GM18868 (cell line): ENCODE data around the gene PLEKHH3.
A peak's percentile ranks its signal among the peaks of the same experiment; 100 is the strongest.
"Not testable (repeated sequence)": the region's sequence is repeated elsewhere in the genome, so short reads cannot be mapped to it uniquely, and the experiment has no call there.

Experiments used
- ATAC-seq: cut with Tn5 transposase; IDR thresholded peaks from one replicate; pipeline ENCODE4 v1.9.1; 2021; ENCODE audit warnings: mild to moderate bottlenecking, moderate library complexity; ENCODE audit not compliant: unreplicated experiment

PLEKHH3 gene

DNA sequence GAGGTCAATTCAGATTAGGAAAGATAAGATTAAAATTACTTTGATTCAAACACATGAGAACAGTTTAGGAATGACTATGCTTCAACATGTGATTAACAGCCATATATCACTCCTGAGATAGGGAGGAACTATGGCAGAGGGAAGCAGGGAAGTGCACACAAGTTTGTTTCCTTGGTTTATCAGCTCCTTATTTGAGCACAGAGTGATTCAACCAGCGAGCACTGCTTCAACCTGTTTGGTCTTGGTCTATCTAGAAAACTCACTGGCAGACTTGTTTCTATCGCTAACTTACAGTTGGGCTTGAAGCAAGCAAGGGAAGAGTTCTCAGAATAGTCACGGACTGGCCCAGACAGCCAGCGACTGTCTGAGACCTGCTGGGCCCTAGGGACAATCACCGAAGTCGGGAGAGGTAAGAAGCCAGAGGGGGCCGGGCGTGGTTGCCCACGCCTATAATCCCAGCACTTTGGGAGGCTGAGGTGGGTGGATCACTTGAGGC lies 43.8 kb downstream of the PLEKHH3 start:
- no peak for ATAC-seq

DNA sequence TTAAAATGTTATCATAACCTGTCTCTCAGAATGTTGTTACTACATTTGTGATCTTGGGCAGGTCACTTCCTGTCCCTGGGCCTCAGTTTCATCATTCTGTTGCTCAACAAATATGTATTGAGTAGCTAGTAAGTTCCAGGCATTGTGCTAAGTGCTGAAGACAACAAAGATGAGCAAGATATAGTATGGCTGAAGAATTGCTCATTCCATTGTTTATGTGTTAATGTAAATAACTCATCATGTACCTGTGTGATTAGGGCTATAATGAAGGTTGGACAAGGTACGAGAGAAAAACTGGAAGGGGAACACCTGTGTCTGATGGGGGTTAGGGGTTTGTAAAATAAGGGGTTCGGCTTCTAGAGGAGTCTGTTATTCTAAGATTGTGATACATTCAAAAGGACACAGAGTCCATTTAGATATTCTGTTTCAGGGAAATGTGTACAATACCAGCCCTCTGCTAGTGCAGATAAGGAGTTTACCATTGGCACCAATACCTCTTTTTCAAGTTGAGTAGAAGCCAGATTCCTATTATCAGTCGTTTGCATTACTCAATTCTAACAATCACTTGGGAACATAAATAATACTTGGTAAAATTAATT lies 47.3 kb downstream of the PLEKHH3 start:
- no peak for ATAC-seq

DNA sequence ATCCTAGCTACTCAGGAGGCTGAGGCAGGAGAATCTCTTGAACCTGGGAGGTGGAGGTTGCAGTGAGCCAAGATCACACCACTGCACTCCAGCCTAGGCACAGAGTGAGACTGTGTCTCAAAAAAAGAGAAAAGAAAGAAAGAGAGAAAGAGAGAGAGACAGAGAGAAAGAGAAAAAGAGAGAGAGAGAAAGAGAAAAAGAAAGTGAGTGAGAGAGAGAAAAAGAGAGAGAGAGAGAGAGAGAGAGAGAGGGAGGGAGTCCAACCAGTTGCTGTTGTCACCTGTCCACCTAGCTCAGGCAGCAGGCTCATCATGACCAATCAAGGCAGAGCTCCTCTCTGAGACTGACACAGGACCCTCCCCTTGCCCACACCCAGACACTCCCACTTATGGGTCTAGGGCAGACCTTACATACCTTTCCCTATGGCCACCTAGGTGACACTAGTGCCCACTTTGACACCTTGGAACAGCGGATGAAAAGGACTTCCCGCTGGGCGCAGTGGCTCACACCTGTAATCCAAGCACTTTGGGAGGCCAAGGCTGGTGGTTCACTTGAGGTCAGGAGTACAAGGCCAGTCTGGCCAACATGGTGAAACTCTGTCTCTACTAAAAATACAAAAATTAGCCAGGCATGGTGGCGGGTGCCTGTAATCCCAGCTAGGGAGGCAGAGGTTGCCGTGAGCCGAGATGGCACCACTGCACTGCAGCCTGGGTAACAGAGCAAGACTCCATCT lies 49.6 kb downstream of the PLEKHH3 start:
- ATAC-seq: not testable (repeated sequence)

DNA sequence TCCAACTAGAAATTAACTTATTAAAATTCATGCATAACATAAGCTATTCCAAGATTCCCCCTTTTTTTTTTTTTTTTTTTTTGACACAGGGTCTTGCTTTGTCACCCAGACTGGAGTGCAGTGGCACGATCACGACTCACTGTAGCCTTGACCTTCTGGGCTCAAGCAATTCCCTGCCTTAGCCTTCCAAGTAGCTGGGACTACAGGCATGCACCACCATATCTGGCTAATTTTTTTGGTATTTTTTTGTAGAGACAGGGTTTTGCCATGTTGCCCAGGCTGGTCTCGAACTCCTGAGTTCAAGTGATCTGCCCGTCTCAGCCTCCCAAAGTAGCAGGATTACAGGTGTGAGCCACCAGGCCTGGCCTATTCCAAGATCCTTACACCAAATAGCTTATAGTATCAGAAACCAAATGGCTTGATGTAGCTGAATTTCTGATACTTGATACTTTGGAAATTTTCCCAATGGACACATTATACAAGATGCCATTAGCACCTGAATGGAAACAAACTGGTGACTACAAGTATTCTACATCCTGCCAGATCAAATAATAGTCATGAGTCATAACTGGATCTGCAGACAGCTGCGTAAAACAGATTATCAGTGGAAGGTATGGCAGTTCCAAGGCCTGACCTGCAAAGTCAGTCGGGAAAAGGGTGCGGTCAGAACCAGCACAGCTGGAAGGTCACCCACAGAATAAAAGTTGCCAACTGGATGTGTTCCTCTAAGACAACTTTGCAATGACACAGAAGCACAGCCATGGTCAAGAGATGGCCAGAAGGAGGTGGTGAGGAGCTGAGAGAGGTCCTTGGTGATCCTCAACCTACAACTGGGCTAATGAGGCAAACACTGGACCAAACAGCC lies 52.8 kb downstream of the PLEKHH3 start:
- ATAC-seq: no peak

DNA sequence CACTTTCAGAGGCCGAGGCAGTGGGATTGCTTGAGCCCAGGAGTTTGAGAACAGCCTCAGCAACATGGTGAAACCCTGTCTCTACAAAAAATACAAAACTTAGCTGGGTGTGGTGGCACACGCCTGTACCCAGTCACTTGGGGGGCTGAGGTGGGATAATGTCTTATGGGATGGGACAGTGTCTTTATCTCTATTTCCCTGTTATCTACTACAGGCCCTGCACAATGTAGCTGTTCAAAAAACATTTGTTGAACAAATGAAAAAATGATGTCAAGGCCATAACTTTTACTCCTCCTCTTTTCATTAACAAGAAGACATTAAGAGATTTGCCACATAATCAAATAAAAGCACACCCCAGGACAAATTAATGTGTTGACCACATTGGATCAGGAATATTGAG lies 53.5 kb downstream of the PLEKHH3 start:
- no peak for ATAC-seq

DNA sequence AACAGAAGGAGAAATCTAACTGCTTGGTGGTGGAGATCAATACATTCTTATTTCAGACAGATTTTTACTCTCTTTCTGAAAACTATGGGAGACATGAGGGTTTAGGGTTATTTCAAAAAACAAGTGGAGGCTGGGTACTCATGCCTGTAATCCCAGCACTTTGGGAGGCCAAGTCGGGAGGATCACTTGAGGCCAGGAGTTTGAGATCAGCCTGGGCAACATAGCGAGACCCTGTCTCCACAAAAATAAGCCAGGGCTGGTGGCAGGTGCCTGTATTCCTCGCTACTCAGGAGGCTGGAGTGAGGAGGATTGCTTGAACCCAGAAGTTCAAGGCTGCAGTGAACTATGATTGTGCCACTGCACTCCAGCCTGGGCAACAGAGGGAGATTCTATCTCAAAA lies 54.8 kb downstream of the PLEKHH3 start:
- not testable (repeated sequence) for ATAC-seq

DNA sequence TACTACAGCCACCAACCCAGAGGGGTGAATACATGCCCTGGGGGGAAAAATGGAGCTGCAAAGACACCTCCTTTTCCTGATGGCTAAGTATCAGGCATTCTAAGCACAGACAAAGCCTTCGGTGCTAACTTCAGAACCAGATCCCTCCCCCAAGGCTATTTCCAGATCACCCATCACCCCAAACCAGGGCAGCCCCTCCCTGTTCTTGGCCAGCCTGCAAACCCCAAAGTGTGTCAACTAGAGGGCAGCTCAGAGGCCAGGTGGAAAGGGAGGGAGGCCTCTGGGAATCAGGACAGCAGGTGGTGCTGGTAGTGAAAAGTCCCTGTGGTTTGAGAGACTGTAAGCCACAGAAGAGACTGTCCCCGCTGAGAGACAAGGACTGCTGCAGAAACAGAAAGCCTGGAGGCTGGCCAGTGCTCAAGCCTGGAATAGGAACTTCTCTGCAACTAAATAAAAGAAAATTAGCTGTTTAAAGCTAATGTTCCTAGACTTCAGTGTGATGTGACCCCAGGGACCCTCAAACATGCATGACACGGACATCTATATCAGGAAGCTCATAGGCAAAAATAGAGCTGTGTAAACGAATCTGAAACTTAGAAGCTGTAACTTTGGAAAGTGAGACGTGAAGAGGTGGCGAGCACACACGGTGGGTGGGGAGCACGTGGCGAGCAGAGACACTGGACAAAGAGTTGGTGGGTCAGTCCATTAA lies 58.2 kb downstream of the PLEKHH3 start:
- ATAC-seq: peak; percentile 76

DNA sequence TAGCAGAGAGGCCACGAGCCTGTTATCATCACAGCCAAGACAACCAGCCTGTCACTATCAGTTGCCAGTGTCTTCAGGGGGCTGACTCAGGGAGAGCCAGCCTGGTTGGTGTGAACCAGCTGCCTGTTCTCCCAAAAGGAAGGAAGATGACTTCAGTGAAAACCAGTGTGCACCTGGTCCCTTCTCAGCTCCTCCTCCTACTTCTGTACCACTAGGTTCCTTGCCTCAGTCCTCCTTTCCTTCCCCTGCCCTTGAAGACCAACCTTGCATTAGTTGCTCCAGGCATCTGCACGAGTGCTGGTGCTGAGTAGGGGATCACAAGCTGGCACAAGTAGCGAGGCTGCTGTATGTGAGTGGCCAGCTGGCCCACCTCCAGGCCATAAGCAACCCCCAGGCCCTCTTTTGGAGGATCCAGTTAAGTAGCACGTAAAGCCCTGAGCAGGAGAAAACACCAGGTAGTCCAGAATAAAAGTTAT lies 58.8 kb downstream of the PLEKHH3 start:
- ATAC-seq: peak; percentile 14
